GM21526 (cell line): ENCODE measurements around the gene FAM151B.
"Not testable (repeated sequence)": the region's sequence is repeated elsewhere in the genome, so short reads cannot be mapped to it uniquely, and the experiment has no call there.

Experiments used
- ATAC-seq: cut with Tn5 transposase; IDR thresholded peaks from one replicate; pipeline ENCODE4 v1.9.1; 2021; ENCODE audit warnings: moderate library complexity; ENCODE audit not compliant: unreplicated experiment, low FRiP score

Gene FAM151B

DNA sequence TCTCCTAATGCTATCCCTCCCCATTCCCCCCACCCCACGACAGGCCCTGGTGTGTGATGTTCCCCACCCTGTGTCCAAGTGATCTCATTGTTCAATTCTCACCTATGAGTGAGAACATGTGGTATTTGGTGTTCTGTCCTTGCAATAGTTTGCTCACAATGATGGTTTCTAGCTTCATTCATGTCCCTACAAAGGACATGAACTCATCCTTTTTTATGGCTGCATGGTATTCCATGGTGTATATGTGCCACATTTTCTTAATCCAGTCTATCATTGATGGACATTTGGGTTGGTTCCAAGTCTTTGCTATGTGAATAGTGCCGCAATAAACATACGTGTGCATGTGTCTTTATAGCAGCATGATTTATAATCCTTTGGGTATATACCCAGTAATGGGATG lies 92.4 kb downstream of the FAM151B start:
- not testable (repeated sequence) for ATAC-seq

GRCh38 chr5:80584770-80585169 lies 96.9 kb downstream of the FAM151B start:
- ATAC-seq: no peak

GRCh38 chr5:80588858-80589540 lies 101.1 kb downstream of the FAM151B start:
- ATAC-seq: no peak

- ATAC-seq: no peak
These were observed 102.9 kb downstream of the FAM151B start for GRCh38 chr5:80590766-80591165.

DNA sequence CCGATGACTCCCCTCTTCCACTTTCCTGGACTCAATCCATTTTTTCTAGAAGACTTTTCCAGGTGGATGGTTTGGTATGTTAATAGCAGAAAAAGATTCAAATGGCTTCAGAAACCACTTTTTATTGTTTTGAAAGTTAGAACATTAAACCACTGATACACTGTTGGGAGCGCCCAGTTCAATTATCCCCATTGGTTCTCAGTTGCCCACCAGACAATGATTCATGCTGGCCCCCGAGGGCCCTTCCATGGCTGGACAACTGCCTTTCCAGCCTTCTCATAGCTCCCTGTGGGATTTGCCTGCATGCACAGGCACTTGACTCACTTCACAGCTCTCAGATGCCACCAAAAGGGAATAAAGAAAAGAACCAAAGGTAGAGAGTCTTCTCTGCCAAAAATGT lies 103.5 kb downstream of the FAM151B start:
- ATAC-seq: no peak

GRCh38 chr5:80592105-80592504 lies 104.2 kb downstream of the FAM151B start:
- no peak for ATAC-seq
